Vagina (tissue), 2 donors: ENCODE results near the gene OVOL1. TPM values are rescaled to one million over a fixed set of nuclear protein-coding genes. Genes with fewer than 3 reads are reported as not detected.
A peak's percentile ranks its signal among the peaks of the same experiment; 100 is the strongest.

Experiments used
- DNase-seq, 2 donors: peaks; one replicate each; pipeline ENCODE4 v3.0.0-alpha.2; 2017; ENCODE audit errors: extremely low spot score in 2 of 2
- H3K27ac ChIP-seq: fragments of 200-600 bp; sonication (generic); one replicate; pipeline ENCODE4 v1.5.1; 2019
- H3K27me3 ChIP-seq: fragments of 200-600 bp; sonication (generic); one replicate; pipeline ENCODE4 v1.5.1; 2019
- H3K36me3 ChIP-seq, 2 donors: fragments of 200-600 bp; sonication (generic); one replicate each; pipeline ENCODE4 v1.5.1; 2017 to 2019
- H3K4me1 ChIP-seq: fragments of 200-600 bp; sonication (generic); one replicate; pipeline ENCODE4 v1.5.1; 2019
- H3K4me3 ChIP-seq, 2 donors: fragments of 200-600 bp; sonication (generic); 1 replicate in 1 of 2; 2 replicates in 1 of 2; pipeline ENCODE4 v1.5.1; 2016 to 2019
- H3K9me3 ChIP-seq: fragments of 200-600 bp; sonication (generic); one replicate; pipeline ENCODE4 v1.5.1; 2019
- POLR2A ChIP-seq, 2 donors: fragments of 450-650 bp; IDR thresholded peaks; one replicate each; pipeline ENCODE4 v1.6.1; 2017; ENCODE audit warnings: antibody characterized with exemption in 2 of 2, mild to moderate bottlenecking in 2 of 2, moderate library complexity in 2 of 2
- POLR2AphosphoS5 ChIP-seq, 2 donors: sonication (generic); formaldehyde crosslinking; IDR thresholded peaks; one replicate each; pipeline ENCODE4 v1.9.0; 2017; ENCODE audit warnings: antibody characterized with exemption in 2 of 2, mild to moderate bottlenecking in 2 of 2, low read depth in 1 of 2; ENCODE audit not compliant: insufficient read depth in 1 of 2
- intact Hi-C: fragments of 100-400 bp; cut with DNase I; formaldehyde crosslinking; loops from one replicate; pipeline ENCODE4 v1.15.1; 2023
- total RNA-seq: library from RNA; depleted of rRNA; stranded (reverse); fragments of >200 nt; gene quantifications from one replicate; pipeline ENCODE4 v1.2.3, GENCODE V29; 2016
- TF ChIP-seq, protein P1 (sequence below), 3 experiments: fragments of 450-650 bp in 2 of 3; fragments of 200-600 bp in 1 of 3; sonication (generic) in 1 of 3; IDR thresholded peaks; one replicate each; pipeline ENCODE4 v1.5.1; 2017 to 2019; ENCODE audit warnings: antibody characterized with exemption in 3 of 3, mild to moderate bottlenecking in 2 of 3, moderate library complexity in 2 of 3

Gene OVOL1
- total RNA-seq, 1 donor from 2014 or later, result 17.4 TPM

DNA sequence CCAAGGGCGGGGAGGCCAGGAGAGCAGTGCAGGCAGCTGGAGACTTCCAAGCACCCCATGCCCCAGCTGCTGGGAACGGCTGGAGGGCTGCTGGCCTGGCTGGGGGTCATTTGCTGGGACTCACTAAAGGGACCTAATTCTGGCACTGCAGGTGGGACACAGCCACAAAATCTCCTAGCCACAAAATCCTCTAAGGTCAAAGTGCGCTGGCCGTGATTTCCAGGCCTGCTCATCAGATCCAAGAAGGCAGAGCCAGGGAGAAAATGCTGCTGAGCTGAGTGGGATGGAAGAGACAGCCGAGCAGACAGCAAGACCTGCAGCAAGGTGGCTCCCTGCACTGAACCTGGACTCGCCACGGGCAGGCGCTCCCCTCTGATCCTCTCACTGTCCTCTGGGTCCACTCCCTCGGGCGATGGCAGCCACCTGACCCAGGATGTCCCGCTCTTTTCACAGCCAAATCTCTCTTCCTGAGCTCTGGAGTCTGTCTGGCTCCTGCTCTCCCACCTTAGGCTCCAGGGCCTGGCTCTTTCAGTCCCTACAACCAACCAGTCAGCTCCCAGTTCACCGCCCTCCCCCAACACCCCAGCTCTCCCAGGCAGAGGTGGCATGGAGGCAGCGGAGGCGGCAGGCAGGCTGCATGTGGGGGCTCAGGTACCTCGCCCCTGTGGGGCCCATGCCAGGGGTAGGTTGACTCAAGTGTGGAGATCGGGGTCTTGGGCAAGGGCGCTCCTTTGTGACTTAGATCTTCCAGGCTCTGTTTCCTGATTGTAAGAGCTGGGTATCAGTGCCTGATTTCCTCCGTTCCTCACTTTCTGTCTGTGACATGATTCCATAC is 14.5 kb downstream of the OVOL1 start:
- H3K4me3 ChIP-seq, result no peak overlapping the region

DNA sequence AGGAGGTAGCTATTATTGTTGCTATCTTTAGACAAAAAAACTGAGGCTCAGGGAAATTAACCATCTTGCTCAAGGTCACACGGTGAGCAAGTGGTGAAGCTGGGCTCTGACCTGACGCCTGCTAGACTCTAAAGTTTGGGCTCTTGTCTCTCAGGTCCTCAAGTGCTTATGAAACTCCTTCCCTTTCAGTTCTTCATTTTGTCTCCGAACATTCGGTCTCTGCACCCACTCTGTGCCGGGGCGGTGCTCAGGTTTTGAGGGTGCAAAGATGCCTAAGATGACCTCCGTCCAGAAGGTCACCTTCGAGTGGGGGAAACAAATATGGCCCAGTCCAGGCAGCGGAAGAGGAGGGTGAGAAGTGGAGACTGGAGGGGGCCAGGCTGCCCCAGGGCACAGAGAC is 16.0 kb downstream of the OVOL1 start:
- Histone ChIP-seq H3K4me1 (no peaks in the 10 kb centered on the region), H3K27me3 (no peaks in the 10 kb centered on the region), H3K27ac (no peak overlapping the region), H3K36me3 (no peaks in the 10 kb centered on the region), H3K4me3 (no peak overlapping the region), H3K9me3 (no peaks in the 10 kb centered on the region)
- intact Hi-C loops, result no loop called here
- DNase-seq, result no peak
- TF ChIP-seq, protein P1, sequence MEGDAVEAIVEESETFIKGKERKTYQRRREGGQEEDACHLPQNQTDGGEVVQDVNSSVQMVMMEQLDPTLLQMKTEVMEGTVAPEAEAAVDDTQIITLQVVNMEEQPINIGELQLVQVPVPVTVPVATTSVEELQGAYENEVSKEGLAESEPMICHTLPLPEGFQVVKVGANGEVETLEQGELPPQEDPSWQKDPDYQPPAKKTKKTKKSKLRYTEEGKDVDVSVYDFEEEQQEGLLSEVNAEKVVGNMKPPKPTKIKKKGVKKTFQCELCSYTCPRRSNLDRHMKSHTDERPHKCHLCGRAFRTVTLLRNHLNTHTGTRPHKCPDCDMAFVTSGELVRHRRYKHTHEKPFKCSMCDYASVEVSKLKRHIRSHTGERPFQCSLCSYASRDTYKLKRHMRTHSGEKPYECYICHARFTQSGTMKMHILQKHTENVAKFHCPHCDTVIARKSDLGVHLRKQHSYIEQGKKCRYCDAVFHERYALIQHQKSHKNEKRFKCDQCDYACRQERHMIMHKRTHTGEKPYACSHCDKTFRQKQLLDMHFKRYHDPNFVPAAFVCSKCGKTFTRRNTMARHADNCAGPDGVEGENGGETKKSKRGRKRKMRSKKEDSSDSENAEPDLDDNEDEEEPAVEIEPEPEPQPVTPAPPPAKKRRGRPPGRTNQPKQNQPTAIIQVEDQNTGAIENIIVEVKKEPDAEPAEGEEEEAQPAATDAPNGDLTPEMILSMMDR (IDR thresholded peaks at IDR 0.05), result no peak
- TF ChIP-seq POLR2A (IDR thresholded peaks at IDR 0.05), result no peak

More for the DNA sequence above, 14.5 kb downstream of the OVOL1 start:
- no peaks in the 10 kb centered on the region for H3K9me3 ChIP-seq
- no peak overlapping the region for H3K27ac ChIP-seq
- no peaks in the 10 kb centered on the region for H3K4me1 ChIP-seq
- no peaks in the 10 kb centered on the region for H3K36me3 ChIP-seq
- H3K27me3 ChIP-seq, result no peaks in the 10 kb centered on the region
- no peak for DNase-seq
- intact Hi-C loops, result no loop called here
- TF ChIP-seq, protein P1 (IDR thresholded peaks at IDR 0.05), result no peak
- no peak for TF ChIP-seq POLR2A (IDR thresholded peaks at IDR 0.05)
- no peak for TF ChIP-seq POLR2AphosphoS5 (IDR thresholded peaks at IDR 0.05; ENCODE audit: insufficient read depth in 1 of 2, low read depth in 1 of 2)

DNA sequence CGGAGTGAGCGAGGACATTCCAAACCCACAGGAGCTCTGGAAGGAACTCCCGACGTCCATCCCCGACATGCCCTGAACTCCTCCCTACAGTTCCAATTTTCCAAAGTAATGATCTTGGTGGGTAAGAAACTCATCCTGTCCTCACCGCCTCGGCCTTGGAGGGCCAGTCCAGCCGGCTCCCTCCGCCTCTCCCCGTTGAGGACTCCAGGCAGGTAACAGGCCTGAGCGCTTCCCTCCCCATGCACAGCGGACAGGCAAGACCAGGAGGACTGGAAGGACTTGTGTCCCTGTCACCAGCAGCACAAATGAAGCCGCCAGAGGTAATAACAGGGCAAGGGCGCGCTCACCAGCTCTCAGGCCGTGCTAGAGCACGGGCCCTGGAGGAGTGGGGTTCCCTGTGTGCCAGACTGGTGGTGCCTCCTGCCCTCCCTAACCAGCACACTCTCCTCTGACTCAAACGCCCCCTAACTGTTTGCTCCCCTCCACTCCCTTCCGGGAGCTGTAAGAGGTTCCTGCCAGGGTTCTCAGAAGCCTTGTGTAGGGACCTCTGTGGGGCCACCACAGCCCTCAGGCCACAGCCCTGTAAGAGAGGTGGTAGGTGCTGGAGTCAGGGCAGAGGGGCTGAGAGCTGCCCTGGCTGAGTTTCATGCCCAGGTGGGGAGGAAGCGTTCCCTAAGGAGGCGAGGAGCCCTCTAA is 17.1 kb downstream of the OVOL1 start:
- Histone ChIP-seq H3K4me3 (no peak overlapping the region), H3K27ac (no peak overlapping the region), H3K36me3 (no peaks in the 10 kb centered on the region), H3K4me1 (no peaks in the 10 kb centered on the region), H3K9me3 (no peaks in the 10 kb centered on the region), H3K27me3 (no peaks in the 10 kb centered on the region)
- peak in 1 of 2 donors; percentile 37 for TF ChIP-seq POLR2AphosphoS5 (IDR thresholded peaks at IDR 0.05; ENCODE audit: insufficient read depth in 1 of 2, low read depth in 1 of 2)
- TF ChIP-seq, protein P1 (IDR thresholded peaks at IDR 0.05), result no peak
- DNase-seq, result no peak
- intact Hi-C loops, result no loop called here

DNA sequence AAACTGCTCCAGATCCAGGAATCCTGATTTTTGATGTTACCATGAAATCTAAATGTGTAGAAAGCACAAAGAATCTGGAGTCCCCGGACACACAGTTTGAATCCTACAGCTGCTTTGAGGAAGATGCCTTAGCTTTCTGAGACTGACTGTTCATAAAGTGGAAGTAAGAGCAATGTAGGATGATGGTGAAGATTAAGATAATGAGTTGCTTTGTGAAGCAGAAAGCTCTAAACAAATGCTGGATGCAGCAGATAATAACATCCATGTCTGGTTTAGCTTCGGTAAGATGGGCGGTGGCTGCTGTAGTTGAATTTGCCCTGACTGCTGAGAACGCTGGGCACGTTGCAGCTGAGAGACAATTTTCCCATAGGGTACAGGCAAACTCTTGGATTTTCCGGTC is 20.1 kb downstream of the OVOL1 start:
- H3K27ac ChIP-seq, result no peak overlapping the region
- no peak overlapping the region for H3K4me3 ChIP-seq
- no peaks in the 10 kb centered on the region for H3K9me3 ChIP-seq
- no peaks in the 10 kb centered on the region for H3K36me3 ChIP-seq
- no peak for DNase-seq
- no peaks in the 10 kb centered on the region for H3K27me3 ChIP-seq
- intact Hi-C loops, result no loop called here
- no peaks in the 10 kb centered on the region for H3K4me1 ChIP-seq
- TF ChIP-seq, protein P1 (IDR thresholded peaks at IDR 0.05), result no peak
- no peak for TF ChIP-seq POLR2AphosphoS5 (IDR thresholded peaks at IDR 0.05; ENCODE audit: insufficient read depth in 1 of 2, low read depth in 1 of 2)
- no peak for TF ChIP-seq POLR2A (IDR thresholded peaks at IDR 0.05)
